ENCODE measurements around the gene ILDR1.

DNA sequence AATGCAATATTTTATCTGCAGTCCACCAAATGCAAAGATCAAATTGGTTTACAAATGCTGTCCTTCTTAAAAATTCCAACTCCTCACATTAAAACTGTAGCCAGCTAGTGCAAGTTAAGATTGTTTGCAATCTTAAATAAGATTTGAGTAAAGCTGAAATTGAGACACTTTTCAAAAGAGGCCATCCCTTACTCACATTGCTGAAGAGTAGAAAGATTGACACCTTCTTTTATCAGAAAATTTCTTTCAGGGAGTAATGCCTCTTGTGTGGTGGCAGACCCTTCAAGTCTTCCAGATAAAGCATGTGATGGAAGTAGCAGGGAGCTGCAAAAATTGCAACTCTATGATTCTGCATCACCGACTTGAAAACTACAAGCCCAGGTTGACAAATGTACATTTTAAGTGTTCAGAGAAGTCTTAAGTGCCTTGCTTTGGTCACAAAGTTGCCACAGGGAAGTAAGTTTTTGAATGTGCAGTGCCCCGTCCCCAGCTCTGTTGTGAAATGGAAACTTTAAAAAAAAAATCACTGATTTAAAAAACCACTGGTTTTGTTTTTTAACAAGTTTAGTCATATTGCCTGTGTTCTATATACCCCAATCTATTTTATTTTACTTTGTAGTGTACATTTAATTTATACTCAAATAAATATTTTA lies 45.7 kb upstream of the ILDR1 start:
- TF ChIP-seq, protein P1, sequence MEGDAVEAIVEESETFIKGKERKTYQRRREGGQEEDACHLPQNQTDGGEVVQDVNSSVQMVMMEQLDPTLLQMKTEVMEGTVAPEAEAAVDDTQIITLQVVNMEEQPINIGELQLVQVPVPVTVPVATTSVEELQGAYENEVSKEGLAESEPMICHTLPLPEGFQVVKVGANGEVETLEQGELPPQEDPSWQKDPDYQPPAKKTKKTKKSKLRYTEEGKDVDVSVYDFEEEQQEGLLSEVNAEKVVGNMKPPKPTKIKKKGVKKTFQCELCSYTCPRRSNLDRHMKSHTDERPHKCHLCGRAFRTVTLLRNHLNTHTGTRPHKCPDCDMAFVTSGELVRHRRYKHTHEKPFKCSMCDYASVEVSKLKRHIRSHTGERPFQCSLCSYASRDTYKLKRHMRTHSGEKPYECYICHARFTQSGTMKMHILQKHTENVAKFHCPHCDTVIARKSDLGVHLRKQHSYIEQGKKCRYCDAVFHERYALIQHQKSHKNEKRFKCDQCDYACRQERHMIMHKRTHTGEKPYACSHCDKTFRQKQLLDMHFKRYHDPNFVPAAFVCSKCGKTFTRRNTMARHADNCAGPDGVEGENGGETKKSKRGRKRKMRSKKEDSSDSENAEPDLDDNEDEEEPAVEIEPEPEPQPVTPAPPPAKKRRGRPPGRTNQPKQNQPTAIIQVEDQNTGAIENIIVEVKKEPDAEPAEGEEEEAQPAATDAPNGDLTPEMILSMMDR (IDR thresholded peaks at IDR 0.05; ENCODE audit: control extremely low read depth in 1 of 3, insufficient read depth in 1 of 3, low read depth in 1 of 3, low read length in 3 of 3), result no peak
- no peak for TF ChIP-seq POLR2A (IDR thresholded peaks at IDR 0.05; ENCODE audit: control extremely low read depth in 1 of 2, low read depth in 2 of 2, low read length in 2 of 2)
- no peak for TF ChIP-seq JUN (IDR thresholded peaks at IDR 0.05; ENCODE audit: low read depth, low read length)
- TF ChIP-seq, protein P2, sequence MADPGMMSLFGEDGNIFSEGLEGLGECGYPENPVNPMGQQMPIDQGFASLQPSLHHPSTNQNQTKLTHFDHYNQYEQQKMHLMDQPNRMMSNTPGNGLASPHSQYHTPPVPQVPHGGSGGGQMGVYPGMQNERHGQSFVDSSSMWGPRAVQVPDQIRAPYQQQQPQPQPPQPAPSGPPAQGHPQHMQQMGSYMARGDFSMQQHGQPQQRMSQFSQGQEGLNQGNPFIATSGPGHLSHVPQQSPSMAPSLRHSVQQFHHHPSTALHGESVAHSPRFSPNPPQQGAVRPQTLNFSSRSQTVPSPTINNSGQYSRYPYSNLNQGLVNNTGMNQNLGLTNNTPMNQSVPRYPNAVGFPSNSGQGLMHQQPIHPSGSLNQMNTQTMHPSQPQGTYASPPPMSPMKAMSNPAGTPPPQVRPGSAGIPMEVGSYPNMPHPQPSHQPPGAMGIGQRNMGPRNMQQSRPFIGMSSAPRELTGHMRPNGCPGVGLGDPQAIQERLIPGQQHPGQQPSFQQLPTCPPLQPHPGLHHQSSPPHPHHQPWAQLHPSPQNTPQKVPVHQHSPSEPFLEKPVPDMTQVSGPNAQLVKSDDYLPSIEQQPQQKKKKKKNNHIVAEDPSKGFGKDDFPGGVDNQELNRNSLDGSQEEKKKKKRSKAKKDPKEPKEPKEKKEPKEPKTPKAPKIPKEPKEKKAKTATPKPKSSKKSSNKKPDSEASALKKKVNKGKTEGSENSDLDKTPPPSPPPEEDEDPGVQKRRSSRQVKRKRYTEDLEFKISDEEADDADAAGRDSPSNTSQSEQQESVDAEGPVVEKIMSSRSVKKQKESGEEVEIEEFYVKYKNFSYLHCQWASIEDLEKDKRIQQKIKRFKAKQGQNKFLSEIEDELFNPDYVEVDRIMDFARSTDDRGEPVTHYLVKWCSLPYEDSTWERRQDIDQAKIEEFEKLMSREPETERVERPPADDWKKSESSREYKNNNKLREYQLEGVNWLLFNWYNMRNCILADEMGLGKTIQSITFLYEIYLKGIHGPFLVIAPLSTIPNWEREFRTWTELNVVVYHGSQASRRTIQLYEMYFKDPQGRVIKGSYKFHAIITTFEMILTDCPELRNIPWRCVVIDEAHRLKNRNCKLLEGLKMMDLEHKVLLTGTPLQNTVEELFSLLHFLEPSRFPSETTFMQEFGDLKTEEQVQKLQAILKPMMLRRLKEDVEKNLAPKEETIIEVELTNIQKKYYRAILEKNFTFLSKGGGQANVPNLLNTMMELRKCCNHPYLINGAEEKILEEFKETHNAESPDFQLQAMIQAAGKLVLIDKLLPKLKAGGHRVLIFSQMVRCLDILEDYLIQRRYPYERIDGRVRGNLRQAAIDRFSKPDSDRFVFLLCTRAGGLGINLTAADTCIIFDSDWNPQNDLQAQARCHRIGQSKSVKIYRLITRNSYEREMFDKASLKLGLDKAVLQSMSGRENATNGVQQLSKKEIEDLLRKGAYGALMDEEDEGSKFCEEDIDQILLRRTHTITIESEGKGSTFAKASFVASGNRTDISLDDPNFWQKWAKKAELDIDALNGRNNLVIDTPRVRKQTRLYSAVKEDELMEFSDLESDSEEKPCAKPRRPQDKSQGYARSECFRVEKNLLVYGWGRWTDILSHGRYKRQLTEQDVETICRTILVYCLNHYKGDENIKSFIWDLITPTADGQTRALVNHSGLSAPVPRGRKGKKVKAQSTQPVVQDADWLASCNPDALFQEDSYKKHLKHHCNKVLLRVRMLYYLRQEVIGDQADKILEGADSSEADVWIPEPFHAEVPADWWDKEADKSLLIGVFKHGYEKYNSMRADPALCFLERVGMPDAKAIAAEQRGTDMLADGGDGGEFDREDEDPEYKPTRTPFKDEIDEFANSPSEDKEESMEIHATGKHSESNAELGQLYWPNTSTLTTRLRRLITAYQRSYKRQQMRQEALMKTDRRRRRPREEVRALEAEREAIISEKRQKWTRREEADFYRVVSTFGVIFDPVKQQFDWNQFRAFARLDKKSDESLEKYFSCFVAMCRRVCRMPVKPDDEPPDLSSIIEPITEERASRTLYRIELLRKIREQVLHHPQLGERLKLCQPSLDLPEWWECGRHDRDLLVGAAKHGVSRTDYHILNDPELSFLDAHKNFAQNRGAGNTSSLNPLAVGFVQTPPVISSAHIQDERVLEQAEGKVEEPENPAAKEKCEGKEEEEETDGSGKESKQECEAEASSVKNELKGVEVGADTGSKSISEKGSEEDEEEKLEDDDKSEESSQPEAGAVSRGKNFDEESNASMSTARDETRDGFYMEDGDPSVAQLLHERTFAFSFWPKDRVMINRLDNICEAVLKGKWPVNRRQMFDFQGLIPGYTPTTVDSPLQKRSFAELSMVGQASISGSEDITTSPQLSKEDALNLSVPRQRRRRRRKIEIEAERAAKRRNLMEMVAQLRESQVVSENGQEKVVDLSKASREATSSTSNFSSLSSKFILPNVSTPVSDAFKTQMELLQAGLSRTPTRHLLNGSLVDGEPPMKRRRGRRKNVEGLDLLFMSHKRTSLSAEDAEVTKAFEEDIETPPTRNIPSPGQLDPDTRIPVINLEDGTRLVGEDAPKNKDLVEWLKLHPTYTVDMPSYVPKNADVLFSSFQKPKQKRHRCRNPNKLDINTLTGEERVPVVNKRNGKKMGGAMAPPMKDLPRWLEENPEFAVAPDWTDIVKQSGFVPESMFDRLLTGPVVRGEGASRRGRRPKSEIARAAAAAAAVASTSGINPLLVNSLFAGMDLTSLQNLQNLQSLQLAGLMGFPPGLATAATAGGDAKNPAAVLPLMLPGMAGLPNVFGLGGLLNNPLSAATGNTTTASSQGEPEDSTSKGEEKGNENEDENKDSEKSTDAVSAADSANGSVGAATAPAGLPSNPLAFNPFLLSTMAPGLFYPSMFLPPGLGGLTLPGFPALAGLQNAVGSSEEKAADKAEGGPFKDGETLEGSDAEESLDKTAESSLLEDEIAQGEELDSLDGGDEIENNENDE (IDR thresholded peaks at IDR 0.05; ENCODE audit: insufficient replicate concordance, low read length), result no peak
- no peak for TF ChIP-seq GABPA (IDR thresholded peaks at IDR 0.05; ENCODE audit: borderline replicate concordance, insufficient read depth, low read length)
- TF ChIP-seq EZH2 (IDR thresholded peaks at IDR 0.05; ENCODE audit: low read depth, low read length, severe bottlenecking), result no peak
- TF ChIP-seq, protein P3, sequence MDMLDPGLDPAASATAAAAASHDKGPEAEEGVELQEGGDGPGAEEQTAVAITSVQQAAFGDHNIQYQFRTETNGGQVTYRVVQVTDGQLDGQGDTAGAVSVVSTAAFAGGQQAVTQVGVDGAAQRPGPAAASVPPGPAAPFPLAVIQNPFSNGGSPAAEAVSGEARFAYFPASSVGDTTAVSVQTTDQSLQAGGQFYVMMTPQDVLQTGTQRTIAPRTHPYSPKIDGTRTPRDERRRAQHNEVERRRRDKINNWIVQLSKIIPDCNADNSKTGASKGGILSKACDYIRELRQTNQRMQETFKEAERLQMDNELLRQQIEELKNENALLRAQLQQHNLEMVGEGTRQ (IDR thresholded peaks at IDR 0.05; ENCODE audit: low read length), result no peak
- no peak for TF ChIP-seq CBX8 (IDR thresholded peaks at IDR 0.05; ENCODE audit: borderline replicate concordance, low read depth, low read length)

All from H1 (cell line).